ENCODE data around the gene CNN2. TPM values are rescaled to one million over a fixed set of nuclear protein-coding genes. Genes with fewer than 3 reads are reported as not detected.

Gene CNN2
- total RNA-seq (2022; extraction: Qiagen RNA extraction; ENCODE audit: low read depth), result 58.7 to 77.1 TPM (median 66.0 TPM) in 5 replicates

DNA sequence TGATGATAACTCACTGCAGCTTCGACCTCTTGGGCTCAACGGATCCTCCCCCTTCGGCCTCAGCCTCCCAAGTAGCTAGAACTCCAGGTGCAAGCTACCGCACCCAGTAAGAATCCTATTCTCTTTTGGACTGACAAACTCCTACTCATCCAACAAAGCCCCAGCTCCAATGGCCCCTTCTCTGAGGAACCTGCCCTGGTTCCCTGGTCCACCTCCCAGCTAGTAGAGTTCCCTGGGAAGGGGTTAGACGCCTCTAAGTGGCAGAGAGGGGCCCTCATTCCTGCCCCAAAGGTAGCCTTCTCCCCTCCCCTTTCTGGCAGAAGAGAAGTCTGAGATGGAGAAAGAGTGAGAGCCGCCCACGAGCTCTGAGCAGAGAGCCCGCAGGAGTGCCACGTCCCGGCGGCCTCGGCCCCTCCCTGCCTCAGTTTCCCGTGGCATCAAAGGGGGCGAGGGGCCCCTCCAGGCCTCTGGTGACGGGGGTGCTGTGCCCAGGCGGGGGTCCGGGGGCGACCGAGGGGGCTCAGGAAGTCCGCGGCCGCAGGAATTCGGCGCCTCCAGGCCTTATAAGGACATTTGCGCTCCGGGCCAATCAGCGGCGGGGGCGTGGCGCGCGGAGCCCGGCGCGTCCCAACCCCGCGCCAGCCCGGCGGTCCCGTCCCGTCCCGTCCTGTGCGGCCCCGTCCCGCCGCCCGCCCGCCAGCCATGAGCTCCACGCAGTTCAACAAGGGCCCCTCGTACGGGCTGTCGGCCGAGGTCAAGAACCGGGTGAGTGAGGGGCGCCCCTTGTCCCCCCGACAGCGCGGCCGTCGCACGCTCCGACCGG lies at the start of gene CNN2:
TSS of gene CNN2 (plus strand) at position 649 of the 823 bp plus-strand sequence. CDS start at position 703, 54 bp downstream.

GRCh38 chr19:984165-984967 lies 42.0 kb upstream of the CNN2 start, which contains the start of gene WDR18:
WDR18 (plus strand) TSS chr19:984345; CDS start chr19:984354, 9 bp downstream.

GRCh38 chr19:1000095-1000494 lies 26.3 kb upstream of the CNN2 start, which contains the start of gene GRIN3B:
GRIN3B (plus strand) TSS chr19:1000419; CDS start chr19:1000438, 19 bp downstream.

GRCh38 chr19:1020868-1021425 lies 5.5 kb upstream of the CNN2 start, which contains the start of gene TMEM259:
TMEM259 (minus strand) TSS chr19:1021123; CDS start chr19:1020996, 127 bp downstream.

GRCh38 chr19:1039646-1040475 lies 13.5 kb downstream of the CNN2 start, which contains the start of gene ABCA7:
ABCA7 (plus strand) TSS chr19:1040107; CDS start chr19:1041362, 1,255 bp downstream.

DNA sequence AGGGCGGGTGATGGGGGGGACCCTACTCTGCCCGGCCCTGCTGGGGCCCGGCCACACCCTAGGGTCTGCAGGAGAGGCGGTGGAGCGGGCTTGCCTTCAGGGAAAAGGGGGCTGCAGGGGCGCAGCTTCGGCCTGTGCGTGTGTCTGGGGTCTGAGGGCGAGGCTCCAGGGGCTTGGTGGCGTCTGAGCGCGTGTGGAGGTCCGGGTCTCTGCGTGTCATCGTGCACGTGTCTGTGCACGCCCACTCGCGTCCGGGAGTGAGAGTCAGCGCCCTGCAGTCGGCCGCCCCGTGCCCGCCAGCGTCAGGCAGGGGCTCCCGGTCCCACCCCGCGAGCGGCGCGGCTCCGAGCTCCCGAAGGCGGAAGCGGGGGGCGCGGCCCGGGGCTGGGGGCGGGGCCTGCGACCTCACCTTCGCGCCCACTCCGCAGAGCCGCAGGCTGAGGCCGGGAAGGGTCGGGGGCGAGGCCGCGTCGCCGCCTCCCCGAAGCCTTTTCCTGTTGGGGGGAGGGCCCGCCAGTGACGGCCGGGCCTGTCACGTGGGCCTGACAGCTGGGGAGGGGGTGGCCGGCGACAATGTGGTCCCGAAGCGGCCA lies 40.4 kb downstream of the CNN2 start, which contains the start of gene ARHGAP45:
TSS of gene ARHGAP45 (plus strand) at position 420 of the 593 bp plus-strand sequence. CDS start 239 bp downstream, outside the sequence.

Other genes with a start within 250 kb of the CNN2 start
- gene PTBP1, start 229.2 kb upstream of the CNN2 start, total RNA-seq (2022; extraction: Qiagen RNA extraction; ENCODE audit: low read depth), result 198 to 222 TPM (median 215 TPM) in 5 replicates
- 1.2 to 7.0 TPM (median 5.6 TPM) in 5 replicates for gene PLPPR3, start 204.7 kb upstream of the CNN2 start, total RNA-seq (2022; extraction: Qiagen RNA extraction; ENCODE audit: low read depth)
- 0.26 to 0.27 TPM in 2 of 5 replicates, not detected in the others for gene AZU1, start 198.8 kb upstream of the CNN2 start, total RNA-seq (2022; extraction: Qiagen RNA extraction; ENCODE audit: low read depth)
- 0.24 to 0.64 TPM (median 0.34 TPM) in 3 of 5 replicates, not detected in the others for gene PRTN3, start 185.6 kb upstream of the CNN2 start, total RNA-seq (2022; extraction: Qiagen RNA extraction; ENCODE audit: low read depth)
- gene ELANE, start 174.3 kb upstream of the CNN2 start, total RNA-seq (2022; extraction: Qiagen RNA extraction; ENCODE audit: low read depth), result 0.15 to 0.16 TPM in 2 of 5 replicates, not detected in the others
- gene CFD, start 166.9 kb upstream of the CNN2 start, total RNA-seq (2022; extraction: Qiagen RNA extraction; ENCODE audit: low read depth), result 5.8 to 25.7 TPM (median 20.6 TPM) in 5 replicates
- 11.8 to 23.9 TPM (median 23.1 TPM) in 5 replicates for gene MED16, start 133.4 kb upstream of the CNN2 start, total RNA-seq (2022; extraction: Qiagen RNA extraction; ENCODE audit: low read depth)
- not detected in 5 replicates for gene RNU6-9, start 133.1 kb upstream of the CNN2 start, total RNA-seq (2022; extraction: Qiagen RNA extraction; ENCODE audit: low read depth)
- gene R3HDM4, start 113.4 kb upstream of the CNN2 start, total RNA-seq (2022; extraction: Qiagen RNA extraction; ENCODE audit: low read depth), result 23.4 to 55.9 TPM (median 41.8 TPM) in 5 replicates
- 0.21 to 0.62 TPM (median 0.42 TPM) in 4 of 5 replicates, not detected in the other for gene KISS1R, start 109.3 kb upstream of the CNN2 start, total RNA-seq (2022; extraction: Qiagen RNA extraction; ENCODE audit: low read depth)
- gene ARID3A, start 100.6 kb upstream of the CNN2 start, total RNA-seq (2022; extraction: Qiagen RNA extraction; ENCODE audit: low read depth), result 3.3 to 8.5 TPM (median 7.0 TPM) in 5 replicates
- gene WDR18, start 42.3 kb upstream of the CNN2 start, total RNA-seq (2022; extraction: Qiagen RNA extraction; ENCODE audit: low read depth), result 37.9 to 71.8 TPM (median 69.0 TPM) in 5 replicates
- gene GRIN3B, start 26.2 kb upstream of the CNN2 start, total RNA-seq (2022; extraction: Qiagen RNA extraction; ENCODE audit: low read depth), result 0.88 to 4.3 TPM (median 3.3 TPM) in 5 replicates
- gene TMEM259, start 5.5 kb upstream of the CNN2 start, total RNA-seq (2022; extraction: Qiagen RNA extraction; ENCODE audit: low read depth), result 55.7 to 134 TPM (median 120 TPM) in 5 replicates
- not detected in 5 replicates for gene RNU6-2, start 5.1 kb upstream of the CNN2 start, total RNA-seq (2022; extraction: Qiagen RNA extraction; ENCODE audit: low read depth)
- gene ABCA7, start 13.5 kb downstream of the CNN2 start, total RNA-seq (2022; extraction: Qiagen RNA extraction; ENCODE audit: low read depth), result 6.2 to 17.5 TPM (median 12.9 TPM) in 5 replicates
- 1.5 to 4.0 TPM (median 3.6 TPM) in 5 replicates for gene ARHGAP45, start 40.6 kb downstream of the CNN2 start, total RNA-seq (2022; extraction: Qiagen RNA extraction; ENCODE audit: low read depth)
- gene POLR2E, start 68.8 kb downstream of the CNN2 start, total RNA-seq (2022; extraction: Qiagen RNA extraction; ENCODE audit: low read depth), result 163 to 257 TPM (median 236 TPM) in 5 replicates
- 367 to 510 TPM (median 493 TPM) in 5 replicates for gene GPX4, start 77.4 kb downstream of the CNN2 start, total RNA-seq (2022; extraction: Qiagen RNA extraction; ENCODE audit: low read depth)
- gene SBNO2, start 147.7 kb downstream of the CNN2 start, total RNA-seq (2022; extraction: Qiagen RNA extraction; ENCODE audit: low read depth), result 20.2 to 45.2 TPM (median 43.8 TPM) in 5 replicates
- gene STK11, start 179.2 kb downstream of the CNN2 start, total RNA-seq (2022; extraction: Qiagen RNA extraction; ENCODE audit: low read depth), result 25.5 to 40.2 TPM (median 38.6 TPM) in 5 replicates
- 2.3 to 6.0 TPM (median 4.7 TPM) in 5 replicates for gene CBARP, start 211.4 kb downstream of the CNN2 start, total RNA-seq (2022; extraction: Qiagen RNA extraction; ENCODE audit: low read depth)
- gene ATP5F1D, start 215.1 kb downstream of the CNN2 start, total RNA-seq (2022; extraction: Qiagen RNA extraction; ENCODE audit: low read depth), result 77.1 to 178 TPM (median 171 TPM) in 5 replicates
- 35.7 to 56.7 TPM (median 49.1 TPM) in 5 replicates for gene MIDN, start 222.0 kb downstream of the CNN2 start, total RNA-seq (2022; extraction: Qiagen RNA extraction; ENCODE audit: low read depth)
- gene CIRBP, start 242.7 kb downstream of the CNN2 start, total RNA-seq (2022; extraction: Qiagen RNA extraction; ENCODE audit: low read depth), result 87.1 to 165 TPM (median 105 TPM) in 5 replicates
- 31.9 to 87.6 TPM (median 83.9 TPM) in 5 replicates for gene FAM174C, start 248.9 kb downstream of the CNN2 start, total RNA-seq (2022; extraction: Qiagen RNA extraction; ENCODE audit: low read depth)

Data from A549 treated with ZK216348 at 1 μM for 4 hours (cell line).